GM12872 (cell line): ENCODE measurements around the gene ZNF311.

Experiments used
- CTCF ChIP-seq: IDR thresholded peaks from 3 replicates; pipeline ENCODE4 v1.5.1; 2011; ENCODE audit warnings: low read depth, mild to moderate bottlenecking, low read length, moderate library complexity; ENCODE audit not compliant: insufficient read depth

The ZNF311 gene

GRCh38 chr6:28956331-28956730 is 48.8 kb downstream of the ZNF311 start:
- no peak for TF ChIP-seq CTCF

GRCh38 chr6:28953585-28954258 is 51.4 kb downstream of the ZNF311 start:
- no peak for TF ChIP-seq CTCF

GRCh38 chr6:28953039-28953584 is 52.0 kb downstream of the ZNF311 start:
- no peak for TF ChIP-seq CTCF

- no peak for TF ChIP-seq CTCF
These were observed 56.2 kb downstream of the ZNF311 start for GRCh38 chr6:28948782-28949486.

GRCh38 chr6:28947831-28948270 is 57.3 kb downstream of the ZNF311 start:
- no peak for TF ChIP-seq CTCF

GRCh38 chr6:28947067-28947765 is 57.9 kb downstream of the ZNF311 start:
- no peak for TF ChIP-seq CTCF

GRCh38 chr6:28945349-28945748 is 59.8 kb downstream of the ZNF311 start:
- TF ChIP-seq CTCF: no peak
